Activated CD4-positive, alpha-beta T cell treated with anti-CD3 and anti-CD28 coated beads, Interleukin-2, amount 10 ng/mL, durations not matched to agents 24 days and 14 days (primary cell): Measurements from ENCODE around the gene NBAS. TPM values are rescaled to one million over a fixed set of nuclear protein-coding genes. Genes with fewer than 3 reads are reported as not detected.
"Not testable (repeated sequence)": the region's sequence is repeated elsewhere in the genome, so short reads cannot be mapped to it uniquely, and the experiment has no call there.

Source experiments
- DNase-seq: peaks from one replicate; pipeline ENCODE4 v3.0.0; 2022
- H3K27ac Mint-ChIP-seq: one replicate; pipeline ENCODE4 v1.8.0; 2022; ENCODE audit warnings: mild to moderate bottlenecking, mixed read lengths
- H3K27me3 Mint-ChIP-seq: one replicate; pipeline ENCODE4 v1.8.0; 2022; ENCODE audit warnings: mixed read lengths
- H3K36me3 Mint-ChIP-seq: one replicate; pipeline ENCODE4 v1.8.0; 2022; ENCODE audit warnings: low read depth, mild to moderate bottlenecking, mixed read lengths
- H3K4me1 Mint-ChIP-seq: one replicate; pipeline ENCODE4 v1.8.0; 2021; ENCODE audit warnings: mixed read lengths
- H3K4me3 Mint-ChIP-seq: one replicate; pipeline ENCODE4 v1.8.0; 2022; ENCODE audit warnings: mild to moderate bottlenecking, moderate library complexity, mixed read lengths
- H3K9me3 Mint-ChIP-seq: one replicate; pipeline ENCODE4 v1.8.0; 2021; ENCODE audit warnings: mixed read lengths
- intact Hi-C: fragments of 100-400 bp; cut with micrococcal nuclease; formaldehyde crosslinking; loops from one replicate; pipeline ENCODE4 v1.15.1; 2023
- total RNA-seq: library from RNA; stranded (reverse); gene quantifications from 2 replicates; pipeline ENCODE4 v1.2.3, GENCODE V29; 2022

NBAS gene
- total RNA-seq, 1 donor from 2014 or later, result 38.5 TPM

DNA sequence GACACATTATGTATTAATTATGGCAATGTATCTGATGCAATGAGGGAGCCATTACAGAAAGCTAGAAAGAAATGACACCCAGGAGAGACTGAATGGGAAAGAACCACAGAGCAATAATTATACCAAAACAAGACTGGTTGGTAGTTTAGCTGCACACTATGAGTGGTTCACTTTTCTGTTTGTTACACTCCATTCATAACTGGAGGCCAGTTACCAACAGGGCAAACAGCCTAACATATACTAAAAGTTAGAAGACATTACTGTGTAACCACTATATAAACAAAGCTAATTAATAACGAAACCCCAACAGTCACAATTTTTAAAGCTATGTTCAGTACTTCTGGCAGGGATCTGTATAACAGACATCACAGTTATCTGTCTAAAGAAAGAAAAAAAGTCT is 49.4 kb downstream of the NBAS start:
- Mint-ChIP-seq H3K27me3 (no peaks in the 10 kb centered on the region), H3K4me3 (no peak overlapping the region), H3K9me3 (no peaks in the 10 kb centered on the region), H3K27ac (no peak overlapping the region), H3K4me1 (no peaks in the 10 kb centered on the region), H3K36me3 (peaks cover 35% of the 10 kb centered on the region)
- DNase-seq, result no peak
- intact Hi-C loops, result no loop called here

DNA sequence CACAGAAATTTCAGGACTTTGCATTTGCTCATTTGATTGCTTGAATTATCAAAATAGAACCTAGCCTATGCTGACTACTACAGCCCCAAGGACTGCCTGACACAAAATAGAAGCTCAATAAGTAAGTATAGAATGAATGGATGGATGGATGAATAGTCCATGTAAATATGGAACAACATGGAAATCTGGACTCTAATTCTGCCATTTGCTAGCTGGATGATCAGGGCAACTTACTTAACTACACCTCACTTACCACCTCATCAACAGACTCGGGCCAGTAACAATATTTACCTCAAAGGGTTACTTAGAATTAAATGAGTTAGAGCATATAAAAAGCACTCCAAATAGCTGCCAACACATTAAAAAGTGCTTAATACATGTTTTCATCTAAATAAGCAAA is 50.6 kb downstream of the NBAS start:
- Mint-ChIP-seq H3K36me3 (peaks cover 38% of the 10 kb centered on the region), H3K27me3 (no peaks in the 10 kb centered on the region), H3K27ac (no peak overlapping the region), H3K9me3 (no peaks in the 10 kb centered on the region), H3K4me3 (no peak overlapping the region), H3K4me1 (peaks cover under 1% of the 10 kb centered on the region)
- intact Hi-C loops, result no loop called here
- DNase-seq, result no peak

- DNase-seq, result no peak
- Mint-ChIP-seq H3K9me3 (no peaks in the 10 kb centered on the region), H3K27ac (no peak overlapping the region), H3K4me3 (no peak overlapping the region), H3K36me3 (peaks cover 40% of the 10 kb centered on the region), H3K4me1 (peaks cover 5% of the 10 kb centered on the region), H3K27me3 (no peaks in the 10 kb centered on the region)
- intact Hi-C loops, result no loop called here
These were observed 51.0 kb downstream of the NBAS start for GRCh38 chr2:15510131-15510530.

DNA sequence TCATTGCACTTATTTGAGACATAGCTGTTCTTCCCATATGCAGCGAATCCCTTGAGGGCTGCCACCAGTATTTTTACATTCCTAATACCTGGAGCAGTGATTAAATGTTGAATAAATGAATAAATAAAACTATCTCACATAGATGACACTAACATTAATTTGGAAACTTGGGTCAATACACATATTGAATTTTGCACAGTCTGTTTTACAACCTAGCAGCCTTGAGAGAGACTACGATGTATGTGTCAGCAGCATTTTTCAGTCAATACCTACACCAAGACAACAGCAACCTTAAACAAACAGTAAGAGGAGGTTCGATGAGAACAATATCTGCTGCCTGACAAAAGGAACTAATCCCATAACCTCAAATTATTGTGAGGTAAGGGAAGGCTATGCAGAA is 53.4 kb downstream of the NBAS start:
- peaks cover 48% of the 10 kb centered on the region for H3K36me3 Mint-ChIP-seq
- no peaks in the 10 kb centered on the region for H3K27me3 Mint-ChIP-seq
- no peak for DNase-seq
- H3K27ac Mint-ChIP-seq, result no peak overlapping the region
- no peaks in the 10 kb centered on the region for H3K9me3 Mint-ChIP-seq
- intact Hi-C loops, result no loop called here
- H3K4me3 Mint-ChIP-seq, result no peak overlapping the region
- H3K4me1 Mint-ChIP-seq, result peaks cover 6% of the 10 kb centered on the region

DNA sequence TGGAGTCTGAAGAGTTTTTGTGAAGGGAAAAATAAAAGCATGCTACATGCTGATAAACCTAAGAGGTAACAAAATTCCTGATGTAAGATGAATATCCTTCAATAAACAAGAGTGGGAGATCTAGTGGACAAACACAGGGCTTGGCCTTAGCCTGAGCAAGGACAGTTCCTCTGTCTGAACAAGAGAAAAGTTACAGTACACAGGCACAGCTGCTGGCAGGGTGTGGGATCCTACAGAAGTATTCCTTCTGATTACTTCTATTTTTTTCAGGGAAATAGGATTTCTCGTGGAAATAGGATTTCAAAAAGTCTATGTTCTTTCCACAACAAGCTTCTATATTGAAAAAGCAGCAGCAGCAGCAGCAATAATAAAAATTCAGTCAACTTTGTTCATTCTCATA is 54.1 kb downstream of the NBAS start:
- peaks cover 47% of the 10 kb centered on the region for H3K36me3 Mint-ChIP-seq

DNA sequence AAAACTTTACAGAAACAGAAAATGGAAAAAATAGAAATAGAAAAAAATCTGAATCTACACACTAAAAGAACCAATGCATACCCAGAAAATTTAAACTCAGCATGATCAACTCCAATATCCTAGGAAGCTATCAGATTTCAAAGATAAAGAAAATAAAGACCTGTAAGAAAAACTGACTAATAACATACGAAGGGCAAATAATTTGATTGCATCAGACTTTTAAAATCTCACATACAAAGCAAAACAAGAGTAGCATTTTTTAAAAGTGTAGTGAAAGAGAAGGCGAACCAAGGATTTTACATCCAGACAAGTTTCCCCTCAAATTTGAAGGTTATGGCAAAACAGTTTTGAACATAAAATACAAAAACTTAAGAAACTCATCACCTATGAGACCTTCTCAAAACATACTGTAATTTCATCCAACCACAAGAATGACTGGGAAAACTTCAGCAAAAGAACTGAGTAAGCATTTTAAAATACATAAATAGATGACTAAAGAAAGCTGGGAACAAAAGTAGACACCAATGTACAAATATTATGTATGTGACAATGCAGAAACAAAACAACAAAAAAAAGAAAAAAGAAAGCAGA is 54.8 kb downstream of the NBAS start:
- H3K9me3 Mint-ChIP-seq, result no peaks in the 10 kb centered on the region

More for the DNA sequence above, 54.1 kb downstream of the NBAS start:
- H3K4me3 Mint-ChIP-seq, result no peak overlapping the region
- peaks cover 6% of the 10 kb centered on the region for H3K4me1 Mint-ChIP-seq
- H3K27me3 Mint-ChIP-seq, result no peaks in the 10 kb centered on the region
- no peak for DNase-seq
- intact Hi-C loops, result no loop called here
- H3K27ac Mint-ChIP-seq, result no peak overlapping the region
- no peaks in the 10 kb centered on the region for H3K9me3 Mint-ChIP-seq

DNA sequence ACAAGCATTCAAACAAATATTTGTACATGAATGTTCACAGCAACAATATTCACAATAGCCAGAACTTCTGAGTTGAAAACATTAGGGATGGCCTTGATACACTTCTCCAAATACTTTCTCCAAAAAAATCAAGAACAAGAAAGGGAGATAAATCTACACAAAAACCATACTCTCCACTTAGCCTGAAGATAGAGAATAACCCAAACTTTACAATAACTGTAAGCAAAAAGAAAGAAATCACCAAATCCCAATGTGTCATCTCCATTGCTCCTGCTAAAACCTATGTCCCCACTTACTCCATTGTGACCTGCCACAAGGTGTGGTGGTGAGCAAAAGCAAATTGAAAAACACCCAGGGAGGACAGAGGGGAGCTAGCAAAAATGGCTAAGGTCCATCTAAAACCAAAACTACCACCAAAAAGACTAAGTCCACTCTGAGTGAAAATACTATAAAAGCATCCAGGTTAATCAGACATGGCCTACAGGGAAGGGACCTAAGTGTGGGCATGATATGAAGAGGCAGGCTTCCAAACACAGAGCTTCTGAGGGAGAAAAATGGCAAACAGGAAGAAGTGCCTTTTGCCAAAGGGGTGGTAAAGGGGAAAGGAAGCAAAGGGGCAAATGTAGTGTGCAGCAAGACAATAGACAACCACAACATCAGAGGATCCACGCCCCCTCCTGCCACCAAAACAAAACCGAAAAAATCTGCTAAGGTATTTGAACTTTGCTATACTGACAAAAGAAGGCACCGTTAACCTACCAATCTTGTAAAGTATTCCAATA is 56.1 kb downstream of the NBAS start:
- H3K27me3 Mint-ChIP-seq, result no peaks in the 10 kb centered on the region
- DNase-seq, result no peak
- H3K27ac Mint-ChIP-seq, result no peak overlapping the region
- no peak overlapping the region for H3K4me3 Mint-ChIP-seq
- H3K36me3 Mint-ChIP-seq, result peaks cover 45% of the 10 kb centered on the region
- peaks cover 6% of the 10 kb centered on the region for H3K4me1 Mint-ChIP-seq
- intact Hi-C loops, result no loop called here
- no peaks in the 10 kb centered on the region for H3K9me3 Mint-ChIP-seq

More for the DNA sequence above, 54.8 kb downstream of the NBAS start:
- Mint-ChIP-seq H3K4me3 (no peak overlapping the region), H3K27ac (no peak overlapping the region), H3K36me3 (peaks cover 49% of the 10 kb centered on the region), H3K27me3 (no peaks in the 10 kb centered on the region), H3K4me1 (peaks cover 6% of the 10 kb centered on the region)
- intact Hi-C loops, result no loop called here
- DNase-seq, result no peak

- H3K27ac Mint-ChIP-seq, H3K4me3 Mint-ChIP-seq, H3K27me3 Mint-ChIP-seq, intact Hi-C loops, H3K9me3 Mint-ChIP-seq, H3K4me1 Mint-ChIP-seq, DNase-seq: not testable (repeated sequence)
- H3K36me3 Mint-ChIP-seq, result peaks cover 30% of the 10 kb centered on the region
These were observed 61.9 kb downstream of the NBAS start for GRCh38 chr2:15499251-15499650.

GRCh38 chr2:15498554-15498953 is 62.6 kb downstream of the NBAS start:
- no peaks in the 10 kb centered on the region for H3K4me1 Mint-ChIP-seq
- H3K27me3 Mint-ChIP-seq, result no peaks in the 10 kb centered on the region
- H3K36me3 Mint-ChIP-seq, result peaks cover 27% of the 10 kb centered on the region
- H3K9me3 Mint-ChIP-seq, result no peaks in the 10 kb centered on the region
- no peak overlapping the region for H3K27ac Mint-ChIP-seq
- no peak overlapping the region for H3K4me3 Mint-ChIP-seq
- intact Hi-C loops, result no loop called here
- DNase-seq, result no peak

- peaks cover 17% of the 10 kb centered on the region for H3K36me3 Mint-ChIP-seq
- H3K4me1 Mint-ChIP-seq, result no peaks in the 10 kb centered on the region
- no peaks in the 10 kb centered on the region for H3K27me3 Mint-ChIP-seq
- H3K27ac Mint-ChIP-seq, result no peak overlapping the region
- intact Hi-C loops, result no loop called here
- H3K4me3 Mint-ChIP-seq, result no peak overlapping the region
- no peaks in the 10 kb centered on the region for H3K9me3 Mint-ChIP-seq
- no peak for DNase-seq
These were observed 66.3 kb downstream of the NBAS start for GRCh38 chr2:15494877-15495276.

GRCh38 chr2:15492773-15493325 is 68.3 kb downstream of the NBAS start:
- Mint-ChIP-seq H3K4me1 (peaks cover 2% of the 10 kb centered on the region), H3K27ac (no peak overlapping the region), H3K4me3 (no peak overlapping the region), H3K27me3 (no peaks in the 10 kb centered on the region), H3K9me3 (no peaks in the 10 kb centered on the region), H3K36me3 (peaks cover 10% of the 10 kb centered on the region)
- intact Hi-C loops, result no loop called here
- no peak for DNase-seq

DNA sequence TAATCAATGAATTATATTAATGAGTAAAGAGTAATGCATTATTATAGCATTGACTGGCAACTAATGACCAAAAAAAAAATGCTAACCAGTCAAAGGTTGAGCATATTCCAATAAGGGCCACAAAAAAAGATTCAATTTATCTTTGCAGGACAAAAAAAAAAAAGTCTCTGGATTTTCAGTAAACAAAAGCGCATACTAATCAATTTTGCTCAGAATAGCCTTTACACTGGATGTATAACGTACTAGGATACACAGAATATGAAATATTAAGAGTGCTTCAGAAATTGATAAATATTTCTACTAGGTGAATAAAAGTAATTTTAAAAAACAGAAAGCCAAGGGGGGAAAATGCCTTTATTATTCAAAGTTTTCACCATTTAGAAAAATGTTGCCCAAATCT is 74.4 kb downstream of the NBAS start:
- intact Hi-C loops, result no loop called here
- Mint-ChIP-seq H3K4me3 (no peak overlapping the region), H3K4me1 (peaks cover 2% of the 10 kb centered on the region), H3K27me3 (no peaks in the 10 kb centered on the region), H3K36me3 (peaks cover 25% of the 10 kb centered on the region), H3K9me3 (no peaks in the 10 kb centered on the region), H3K27ac (no peak overlapping the region)
- no peak for DNase-seq

GRCh38 chr2:15485949-15486348 is 75.2 kb downstream of the NBAS start:
- no peak for DNase-seq
- intact Hi-C loops, result no loop called here
- H3K4me1 Mint-ChIP-seq, result peaks cover 2% of the 10 kb centered on the region
- H3K36me3 Mint-ChIP-seq, result peaks cover 28% of the 10 kb centered on the region
- H3K4me3 Mint-ChIP-seq, result no peak overlapping the region
- H3K27me3 Mint-ChIP-seq, result no peaks in the 10 kb centered on the region
- H3K27ac Mint-ChIP-seq, result no peak overlapping the region
- no peaks in the 10 kb centered on the region for H3K9me3 Mint-ChIP-seq

DNA sequence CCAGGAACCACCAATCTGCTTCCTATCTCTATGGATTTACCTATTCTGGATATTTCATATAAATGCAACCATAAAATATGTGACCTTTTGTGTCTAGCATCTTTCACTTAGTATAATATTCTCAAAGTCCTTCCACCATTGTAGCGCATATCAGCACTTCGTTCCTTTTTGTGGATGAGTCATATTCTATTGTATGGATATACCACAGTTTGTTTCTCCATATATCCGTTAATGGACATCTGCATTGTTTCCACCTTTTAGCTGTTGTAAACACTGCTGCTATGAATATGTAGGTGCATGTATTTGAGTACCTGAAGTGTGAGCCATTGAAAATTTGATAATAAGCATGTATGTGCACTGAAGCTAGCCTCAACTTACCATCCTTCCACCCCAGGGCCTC is 80.1 kb downstream of the NBAS start:
- intact Hi-C loops, result no loop called here
- Mint-ChIP-seq H3K4me3 (no peak overlapping the region), H3K27ac (no peak overlapping the region), H3K4me1 (no peaks in the 10 kb centered on the region), H3K27me3 (no peaks in the 10 kb centered on the region), H3K9me3 (no peaks in the 10 kb centered on the region), H3K36me3 (peaks cover 27% of the 10 kb centered on the region)
- no peak for DNase-seq
